Keratinocyte (primary cell): ENCODE results near the gene ONECUT2.

Experiments used
- CTCF ChIP-seq, 3 experiments: IDR thresholded peaks in 1 of 3; conservative IDR thresholded peaks in 1 of 3; optimal IDR thresholded peaks in 1 of 3; 2 replicates in 2 of 3; 3 replicates in 1 of 3; pipeline versions ENCODE3 to v1.5.1; 2011; ENCODE audit warnings: low read length in 3 of 3, mild to moderate bottlenecking in 3 of 3, moderate library complexity in 2 of 3, control low read depth in 1 of 3, inconsistent platforms in 1 of 3; ENCODE audit not compliant: insufficient read depth in 2 of 3; ENCODE audit errors: extremely low read depth in 1 of 3
- EZH2 ChIP-seq: IDR thresholded peaks from one replicate; pipeline ENCODE4 v1.6.1; 2012; ENCODE audit warnings: inconsistent platforms, mild to moderate bottlenecking, low read length, moderate library complexity

- TF ChIP-seq CTCF (optimal IDR thresholded peaks at IDR 0.05 in 1 of 3, IDR thresholded peaks at IDR 0.05 in 1 of 3, conservative IDR thresholded peaks at IDR 0.05 in 1 of 3; ENCODE audit: extremely low read depth in 1 of 3, insufficient read depth in 2 of 3, low read length in 3 of 3) (no peak), EZH2 (no peak)
Measured at GRCh38 chr18:57497372-57498294, 62.5 kb downstream of the ONECUT2 start.
